Thyroid gland (tissue), 4 donors: Measurements from ENCODE around the gene APC2. TPM values are rescaled to one million over a fixed set of nuclear protein-coding genes. Genes with fewer than 3 reads are reported as not detected.

Experiments used
- DNase-seq, 2 donors: peaks; one replicate each; pipeline ENCODE4 v3.0.0-alpha.2; 2019
- H3K27ac ChIP-seq, 3 donors: fragments of 200-600 bp; sonication (generic); 1 replicate in 2 of 3; 2 replicates in 1 of 3; pipeline ENCODE4 v1.5.1; 2016 to 2019; ENCODE audit warnings: mild to moderate bottlenecking in 1 of 3, moderate library complexity in 1 of 3
- H3K27me3 ChIP-seq: fragments of 200-600 bp; sonication (generic); one replicate; pipeline ENCODE4 v1.5.1; 2019
- H3K36me3 ChIP-seq, 2 donors: fragments of 200-600 bp; sonication (generic); one replicate each; pipeline ENCODE4 v1.5.1; 2016 to 2019
- H3K4me1 ChIP-seq, 2 donors: fragments of 200-600 bp; sonication (generic); one replicate each; pipeline ENCODE4 v1.5.1; 2017 to 2019
- H3K4me3 ChIP-seq, 3 donors: fragments of 200-600 bp; sonication (generic); replicated peaks in 1 of 3; 1 replicate in 2 of 3; 2 replicates in 1 of 3; pipeline ENCODE4 v1.5.1; 2016; ENCODE audit warnings: mild to moderate bottlenecking in 1 of 3
- H3K9me3 ChIP-seq: fragments of 200-600 bp; sonication (generic); one replicate; pipeline ENCODE4 v1.5.1; 2017
- CTCF ChIP-seq, 6 experiments: fragments of 200-600 bp in 3 of 6; fragments of 450-650 bp in 3 of 6; sonication (generic) in 3 of 6; IDR thresholded peaks; one replicate each; pipeline ENCODE4 v1.5.1; 2016 to 2019; ENCODE audit warnings: antibody characterized with exemption in 6 of 6, mild to moderate bottlenecking in 2 of 6, inconsistent platforms in 1 of 6, moderate library complexity in 1 of 6
- POLR2A ChIP-seq, 2 donors: fragments of 450-650 bp; IDR thresholded peaks; one replicate each; pipeline ENCODE4 v1.6.1; 2017; ENCODE audit warnings: antibody characterized with exemption in 2 of 2, mild to moderate bottlenecking in 2 of 2, moderate library complexity in 1 of 2
- WGBS, 2 donors: methylation state at CpG; one replicate each; pipeline ENCODE4 v1.1.5; 2017; 5-methylcytosine and 5-hydroxymethylcytosine counted together
- intact Hi-C: fragments of 100-400 bp; cut with DNase I; formaldehyde crosslinking; loops from one replicate; pipeline ENCODE4 v1.15.1; 2023
- total RNA-seq, 4 donors: library from RNA; depleted of rRNA; stranded (reverse); fragments of >200 nt; gene quantifications; one replicate each; pipeline ENCODE4 v1.2.3, GENCODE V29; 2016

The APC2 gene
- total RNA-seq, 4 donors from 2014 or later, result under 0.01 to 0.20 (median 0.08) TPM; not detected in 1

- peaks cover 6% of the 10 kb centered on the region for H3K27me3 ChIP-seq
- no peak overlapping the region for H3K27ac ChIP-seq
- H3K4me3 ChIP-seq, result no peak overlapping the region
Observed at GRCh38 chr19:1511318-1512317, 61.7 kb downstream of the APC2 start.

GRCh38 chr19:1512671-1513498 lies 63.0 kb downstream of the APC2 start, which contains the start of gene ADAMTSL5:
TSS of gene ADAMTSL5 (minus strand) at chr19:1513019. CDS start at chr19:1510943, 2,076 bp downstream.
- intact Hi-C loops, result no loop called here
- Histone ChIP-seq H3K4me1 (peaks cover 0 to 17% of the 10 kb centered on the region in 2 donors), H3K4me3 (peak within 1 kb of the TSS in 1 of 3 donors; percentile 34), H3K27ac (no peak within 1 kb of the TSS), H3K9me3 (no peaks in the 10 kb centered on the region), H3K27me3 (peaks cover 6% of the 10 kb centered on the region), H3K36me3 (no peaks in the 10 kb centered on the region)
- no peak for DNase-seq
- TF ChIP-seq POLR2A (IDR thresholded peaks at IDR 0.05), result no peak
- TF ChIP-seq CTCF (IDR thresholded peaks at IDR 0.05), result no peak
- 25 to 38% methylated on average over 4 to 6 of the region's 78 CpGs for WGBS, 2 donors

More at GRCh38 chr19:1511318-1512317, 61.7 kb downstream of the APC2 start:
- WGBS, 2 donors, result 56 to 63% methylated on average over 12 to 18 of the region's 22 CpGs
- DNase-seq, result no peak
- H3K9me3 ChIP-seq, result no peaks in the 10 kb centered on the region
- no peaks in the 10 kb centered on the region for H3K36me3 ChIP-seq
- intact Hi-C loops, result no loop called here
- TF ChIP-seq POLR2A (IDR thresholded peaks at IDR 0.05), result no peak
- no peak for TF ChIP-seq CTCF (IDR thresholded peaks at IDR 0.05)
- H3K4me1 ChIP-seq, result peaks cover 0 to 21% of the 10 kb centered on the region in 2 donors

- H3K4me3 ChIP-seq, result peak overlapping the region in 1 of 3 donors; percentile 34
- DNase-seq, result no peak
- intact Hi-C loops, result no loop called here
- H3K36me3 ChIP-seq, result no peaks in the 10 kb centered on the region
- WGBS, 2 donors, result 8% methylated on average over 7 of the region's 52 CpGs; no CpG with 5 or more reads in 1 of the 2 donors
- peaks cover 0 to 11% of the 10 kb centered on the region in 2 donors for H3K4me1 ChIP-seq
- TF ChIP-seq CTCF (IDR thresholded peaks at IDR 0.05) (peak in 2 of 6 experiments; percentile 7 to 27), POLR2A (IDR thresholded peaks at IDR 0.05) (no peak)
- no peaks in the 10 kb centered on the region for H3K9me3 ChIP-seq
- H3K27me3 ChIP-seq, result peaks cover 6% of the 10 kb centered on the region
- H3K27ac ChIP-seq, result no peak overlapping the region
Observed at GRCh38 chr19:1513499-1514294, 63.8 kb downstream of the APC2 start.

- H3K4me1 ChIP-seq, result peaks cover 0 to 11% of the 10 kb centered on the region in 2 donors
- DNase-seq, result no peak
- intact Hi-C loops, result no loop called here
- no peak overlapping the region for H3K27ac ChIP-seq
- no peak overlapping the region for H3K4me3 ChIP-seq
- 60 to 67% methylated on average over 5 to 10 of the region's 10 CpGs for WGBS, 2 donors
- peaks cover 6% of the 10 kb centered on the region for H3K27me3 ChIP-seq
- H3K9me3 ChIP-seq, result no peaks in the 10 kb centered on the region
- no peak for TF ChIP-seq POLR2A (IDR thresholded peaks at IDR 0.05)
- no peak for TF ChIP-seq CTCF (IDR thresholded peaks at IDR 0.05)
- no peaks in the 10 kb centered on the region for H3K36me3 ChIP-seq
Observed at GRCh38 chr19:1514295-1514661, 64.4 kb downstream of the APC2 start.
